SH-SY5Y (cell line): ENCODE results near the gene TBX21.

Experiments
- GATA2 ChIP-seq: IDR thresholded peaks from 2 replicates; pipeline ENCODE4 v1.6.1; 2011; ENCODE audit warnings: mild to moderate bottlenecking, low read depth, low read length
- GATA3 ChIP-seq: IDR thresholded peaks from 2 replicates; pipeline ENCODE4 v1.6.1; 2011; ENCODE audit warnings: low read depth, mild to moderate bottlenecking, low read length, moderate library complexity

DNA sequence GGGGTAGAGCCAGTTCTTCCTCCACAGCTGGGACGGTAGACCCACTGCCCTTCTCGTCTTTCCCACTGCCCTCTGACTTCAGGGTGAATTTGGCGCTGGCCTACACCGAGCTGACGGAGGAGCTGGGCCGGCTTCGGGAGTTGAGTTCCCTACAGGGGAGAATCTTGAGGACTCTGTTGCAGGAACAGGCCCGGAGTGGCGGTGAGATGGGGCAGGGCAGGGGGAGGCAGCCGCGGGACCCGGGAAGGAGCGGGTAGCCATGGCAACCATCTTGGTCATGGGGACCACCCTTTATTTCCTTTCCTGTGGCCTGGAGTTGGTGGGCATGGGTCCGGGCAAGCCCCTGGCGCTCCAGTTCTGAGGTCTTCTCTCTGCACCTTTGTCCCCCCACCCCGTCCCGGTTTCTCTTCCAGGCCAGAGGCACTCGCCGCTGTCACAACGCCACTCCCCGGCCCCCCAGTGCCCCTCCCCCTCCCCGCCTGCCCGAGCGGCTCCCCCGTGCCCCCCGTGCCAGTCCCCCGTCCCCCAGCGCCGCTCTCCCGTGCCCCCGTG, 24.6 kb upstream of the TBX21 start:
- TF ChIP-seq GATA2 (no peak), GATA3 (no peak)
